NCI-H524 (cell line): Measurements from ENCODE around the gene CCDC33.
A peak's percentile ranks its signal among the peaks of the same experiment; 100 is the strongest.

ENCODE experiments used
- DNase-seq, 2 experiments: peaks; one replicate each; lab custom pipeline; 2025; lab: John Stamatoyannopoulos, UW

The CCDC33 gene

GRCh38 chr15:74258456-74259291 lies 22.5 kb downstream of the CCDC33 start:
- DNase-seq: peak; percentile 31 to 73

- DNase-seq: peak; percentile 12 to 46
These were observed 23.1 kb downstream of the CCDC33 start for GRCh38 chr15:74259292-74259648.

- DNase-seq: no peak
These were observed 23.9 kb downstream of the CCDC33 start for GRCh38 chr15:74259821-74260607.

GRCh38 chr15:74261041-74261440 lies 24.9 kb downstream of the CCDC33 start:
- DNase-seq: no peak

GRCh38 chr15:74261685-74262084 lies 25.6 kb downstream of the CCDC33 start:
- DNase-seq: no peak

GRCh38 chr15:74262151-74262550 lies 26.0 kb downstream of the CCDC33 start:
- no peak for DNase-seq

- DNase-seq: no peak
These were observed 26.5 kb downstream of the CCDC33 start for GRCh38 chr15:74262625-74263024.

GRCh38 chr15:74263466-74263865 lies 27.3 kb downstream of the CCDC33 start:
- peak in 1 of 2 experiments; percentile 22 for DNase-seq

GRCh38 chr15:74264081-74264501 lies 28.0 kb downstream of the CCDC33 start:
- DNase-seq: no peak

- no peak for DNase-seq
These were observed 29.0 kb downstream of the CCDC33 start for GRCh38 chr15:74265046-74265639.

GRCh38 chr15:74268020-74268419 lies 31.9 kb downstream of the CCDC33 start:
- DNase-seq: no peak

- DNase-seq: no peak
These were observed 33.4 kb downstream of the CCDC33 start for GRCh38 chr15:74269362-74270035.

GRCh38 chr15:74270155-74270554 lies 34.0 kb downstream of the CCDC33 start:
- no peak for DNase-seq

- no peak for DNase-seq
These were observed 34.9 kb downstream of the CCDC33 start for GRCh38 chr15:74270854-74271520.

GRCh38 chr15:74272812-74273211 lies 36.7 kb downstream of the CCDC33 start:
- no peak for DNase-seq

GRCh38 chr15:74274470-74275038 lies 38.4 kb downstream of the CCDC33 start:
- DNase-seq: no peak

- DNase-seq: peak in 1 of 2 experiments; percentile 51
These were observed 39.8 kb downstream of the CCDC33 start for GRCh38 chr15:74275957-74276356.

- no peak for DNase-seq
These were observed 40.4 kb downstream of the CCDC33 start for GRCh38 chr15:74276560-74276959.

- no peak for DNase-seq
These were observed 41.2 kb downstream of the CCDC33 start for GRCh38 chr15:74277242-74277810.

GRCh38 chr15:74278207-74278606 lies 42.1 kb downstream of the CCDC33 start:
- DNase-seq: peak in 1 of 2 experiments; percentile 20
